K562 treated with DMSO at 1 percent for 4 hours (cell line): Measurements from ENCODE around the gene DDA1. TPM values are rescaled to one million over a fixed set of nuclear protein-coding genes. Genes with fewer than 3 reads are reported as not detected.

ENCODE experiments used
- total RNA-seq: library from RNA; unstranded; fragments of 300-600 nt; gene quantifications from 2 replicates; pipeline ENCODE4 v1.2.3, GENCODE V29; 2022; ENCODE audit not compliant: insufficient read depth

DDA1 gene
- 48.4 and 62.2 TPM in 2 replicates for total RNA-seq

GRCh38 chr19:17309198-17309964 lies at the start of gene DDA1:
TSS of gene DDA1 (plus strand) at chr19:17309563. CDS start at chr19:17309655, 92 bp downstream.

GRCh38 chr19:17264641-17264979 lies 44.8 kb upstream of the DDA1 start, which contains the start of gene USHBP1:
TSS of gene USHBP1 (minus strand) at chr19:17264745. CDS start at chr19:17264299, 446 bp downstream.

GRCh38 chr19:17266975-17267788 lies 42.2 kb upstream of the DDA1 start, which contains the start of gene BABAM1:
TSS of gene BABAM1 (plus strand) at chr19:17267443. CDS start at chr19:17268807, 1,364 bp downstream.

DNA sequence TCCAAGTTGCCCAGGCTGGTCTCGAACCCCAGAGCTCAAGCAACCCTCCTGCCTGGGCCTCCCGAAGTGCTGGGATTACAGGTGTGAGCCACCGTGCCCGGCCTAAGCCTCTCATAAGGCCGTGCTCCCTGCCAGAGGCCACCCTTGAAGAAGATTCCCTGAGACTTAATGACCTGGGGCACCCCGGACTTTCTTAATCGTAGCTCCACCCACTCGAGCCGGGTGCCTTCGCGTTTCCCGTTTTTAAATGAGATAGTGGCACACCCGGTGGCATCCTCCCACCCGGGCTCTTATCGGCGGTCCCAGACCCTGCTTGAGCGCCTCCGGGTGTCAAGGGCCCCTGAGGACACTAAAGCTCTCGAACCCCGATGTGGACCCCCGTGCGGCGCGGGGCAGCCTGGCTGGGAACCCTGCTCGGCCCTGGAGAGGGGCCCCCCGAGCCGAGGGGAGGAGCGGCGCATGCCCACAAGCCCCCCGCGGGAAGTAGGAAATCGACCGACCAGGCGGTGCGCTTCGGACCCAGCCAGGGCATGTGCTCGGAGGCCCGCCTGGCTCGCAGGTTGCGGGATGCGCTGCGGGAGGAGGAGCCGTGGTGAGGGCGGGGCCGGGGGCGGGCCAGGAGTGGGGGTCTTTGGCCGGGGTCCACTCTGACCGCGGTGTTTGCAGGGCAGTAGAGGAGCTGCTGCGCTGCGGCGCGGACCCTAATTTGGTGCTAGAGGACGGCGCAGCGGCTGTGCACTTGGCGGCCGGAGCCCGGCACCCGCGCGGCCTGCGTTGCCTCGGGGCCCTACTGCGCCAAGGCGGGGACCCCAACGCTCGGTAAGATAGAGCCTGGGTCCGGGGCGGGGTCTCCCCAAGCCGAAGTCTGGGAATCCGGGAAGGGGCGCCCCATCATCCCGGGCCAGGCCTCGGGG lies 27.7 kb upstream of the DDA1 start, which contains the start of gene ANKLE1:
Gene ANKLE1 (plus strand): TSS at position 511 of the 914 bp plus-strand sequence. CDS start 20 bp downstream, at position 531.

GRCh38 chr19:17303167-17303939 lies 6.0 kb upstream of the DDA1 start, which contains the start of gene ABHD8:
TSS of gene ABHD8 (minus strand) at chr19:17303425. CDS start at chr19:17301616, 1,809 bp downstream.

DNA sequence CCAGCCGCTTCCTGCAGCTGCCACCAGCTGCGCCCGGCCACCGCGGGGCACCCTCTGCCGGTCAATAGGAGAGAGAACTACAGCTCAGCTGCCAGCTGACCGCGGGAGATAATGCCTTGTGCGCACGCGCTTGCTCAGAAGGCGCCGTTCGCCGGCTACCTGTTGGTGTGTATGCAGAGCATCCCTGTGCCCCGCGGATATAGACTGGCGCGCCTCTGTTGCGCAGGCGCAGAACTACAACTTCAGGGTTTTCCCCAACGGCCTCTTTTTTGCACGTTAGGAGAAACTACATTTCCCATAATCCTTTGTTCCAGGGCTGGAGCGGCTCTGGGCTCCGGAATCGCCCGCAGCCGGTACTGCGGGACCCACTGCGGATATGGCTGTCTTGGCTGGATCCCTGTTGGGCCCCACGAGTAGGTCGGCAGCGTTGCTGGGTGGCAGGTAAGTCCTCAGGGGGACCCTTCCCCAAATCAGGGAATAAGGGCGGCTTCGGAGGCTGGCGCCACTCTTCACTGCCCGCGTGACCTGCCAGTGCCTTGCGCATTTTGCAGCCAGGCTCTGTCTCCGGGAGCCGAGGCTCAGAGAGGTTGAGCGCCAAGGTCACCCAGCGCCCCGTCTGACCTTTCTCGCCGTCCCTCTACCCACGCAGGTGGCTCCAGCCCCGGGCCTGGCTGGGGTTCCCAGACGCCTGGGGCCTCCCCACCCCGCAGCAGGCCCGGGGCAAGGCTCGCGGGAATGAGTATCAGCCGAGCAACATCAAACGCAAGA lies 3.7 kb upstream of the DDA1 start, which contains the start of gene MRPL34:
Gene MRPL34 (plus strand): TSS at position 356 of the 768 bp plus-strand sequence. CDS start 21 bp downstream, at position 377.

DNA sequence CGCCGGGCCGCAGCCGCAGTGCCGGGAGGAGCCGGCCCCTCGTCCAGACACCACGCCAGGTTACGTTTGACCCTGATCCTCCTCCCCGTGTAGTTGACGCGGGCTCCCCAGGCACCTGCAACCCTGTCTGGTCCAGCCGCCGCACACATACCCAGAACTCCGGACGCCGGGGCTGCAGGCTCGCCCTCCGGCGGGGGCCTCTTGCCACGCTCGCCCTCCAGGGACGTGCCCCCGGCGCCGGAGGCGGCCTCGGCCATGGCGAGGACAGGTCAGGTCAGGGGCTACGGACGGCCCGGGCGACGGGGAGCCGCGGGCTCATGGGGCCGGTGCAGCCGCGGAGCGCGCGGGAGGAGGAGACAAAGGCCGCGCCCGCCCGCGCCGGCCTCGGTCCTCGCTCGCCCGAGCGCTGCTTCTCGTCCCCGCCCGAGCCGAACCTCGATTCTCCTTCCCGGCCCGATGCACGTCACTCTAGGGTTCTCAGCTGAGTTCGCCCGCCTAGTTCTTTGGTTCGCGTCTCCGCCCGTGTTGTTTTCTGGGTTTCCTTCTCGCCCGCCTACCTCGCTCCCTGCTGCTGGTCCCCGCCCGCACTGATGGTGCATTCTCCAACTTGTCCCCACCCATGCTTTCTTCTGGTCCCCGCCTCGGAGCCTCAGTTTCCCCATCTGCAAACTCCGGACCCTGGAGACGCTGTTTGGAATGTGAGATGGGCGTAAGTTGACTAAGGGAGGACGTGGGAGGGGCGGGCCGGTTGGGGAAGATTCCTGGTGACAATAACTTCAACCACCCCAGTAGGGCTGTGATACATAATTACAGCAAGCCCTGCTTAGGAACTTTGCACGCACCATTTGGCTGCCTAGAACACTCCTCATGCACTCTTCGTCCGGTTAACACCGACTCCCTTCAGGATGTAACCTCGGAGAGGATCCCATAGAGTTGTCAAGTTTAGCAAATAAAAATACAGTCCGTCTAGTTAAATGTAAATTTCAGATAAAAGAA lies 25.3 kb downstream of the DDA1 start, which contains the start of gene ANO8:
Gene ANO8 (minus strand): TSS at position 442 of the 996 bp plus-strand sequence. CDS start 185 bp downstream, at position 257.

DNA sequence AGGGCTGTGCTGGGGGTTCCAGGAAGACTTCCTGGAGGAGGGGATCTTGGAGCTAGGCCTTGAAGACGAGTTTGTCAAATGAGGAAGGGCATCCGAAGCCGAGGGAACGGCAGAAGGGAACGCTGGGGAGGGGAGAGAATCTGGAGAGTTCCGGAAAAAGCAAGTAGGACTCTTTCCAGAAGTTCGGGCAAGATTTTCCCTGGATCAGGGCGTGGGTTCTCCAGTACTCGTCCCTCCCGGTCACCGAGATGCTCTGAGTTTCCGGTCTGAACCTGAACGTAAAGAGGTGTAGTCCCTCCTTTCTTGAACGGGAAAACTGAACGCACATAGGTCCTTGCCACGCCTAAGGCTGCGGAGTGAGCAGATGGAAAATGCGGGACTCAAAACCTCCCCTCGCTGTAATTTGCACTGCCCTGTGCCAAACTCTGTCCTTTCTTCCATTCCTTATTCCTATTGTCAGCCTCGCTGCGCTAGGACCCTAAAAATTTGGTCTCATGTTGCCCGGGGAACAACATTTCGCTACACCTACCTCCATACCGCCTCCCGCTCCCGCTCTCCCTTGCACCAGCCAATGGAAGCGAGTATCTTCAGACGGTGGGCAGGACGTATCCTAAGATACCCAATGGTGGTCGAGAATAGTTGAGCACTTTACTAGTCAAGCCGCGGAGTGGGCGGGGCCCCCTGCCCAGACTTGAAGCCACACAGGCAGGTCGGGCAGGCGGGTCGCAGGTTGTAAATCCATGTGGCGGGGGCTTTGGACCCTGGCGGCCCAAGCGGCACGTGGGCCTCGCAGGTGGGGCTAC lies 27.7 kb downstream of the DDA1 start, which contains the start of gene GTPBP3:
Gene GTPBP3 (plus strand): TSS at position 682 of the 803 bp plus-strand sequence. CDS start 59 bp downstream, at position 741.

Other genes with a start within 250 kb of the DDA1 start
- 24.9 and 28.3 TPM in 2 replicates for gene HAUS8, start 234.1 kb upstream of the DDA1 start, total RNA-seq
- gene MYO9B, start 233.8 kb upstream of the DDA1 start, total RNA-seq = 69.4 and 79.7 TPM in 2 replicates
- 39.2 and 46.9 TPM in 2 replicates for gene USE1, start 94.2 kb upstream of the DDA1 start, total RNA-seq
- 60.4 and 70.3 TPM in 2 replicates for gene OCEL1, start 83.3 kb upstream of the DDA1 start, total RNA-seq
- gene NR2F6, start 63.6 kb upstream of the DDA1 start, total RNA-seq = 129 and 155 TPM in 2 replicates
- gene USHBP1, start 44.8 kb upstream of the DDA1 start, total RNA-seq = not detected in 2 replicates
- 90.0 and 120 TPM in 2 replicates for gene BABAM1, start 42.1 kb upstream of the DDA1 start, total RNA-seq
- gene ANKLE1, start 27.7 kb upstream of the DDA1 start, total RNA-seq = 2.9 and 4.2 TPM in 2 replicates
- gene ABHD8, start 6.1 kb upstream of the DDA1 start, total RNA-seq = 28.5 and 38.4 TPM in 2 replicates
- 106 and 115 TPM in 2 replicates for gene MRPL34, start 3.7 kb upstream of the DDA1 start, total RNA-seq
- gene ANO8, start 25.3 kb downstream of the DDA1 start, total RNA-seq = 7.5 and 12.0 TPM in 2 replicates
- gene GTPBP3, start 28.0 kb downstream of the DDA1 start, total RNA-seq = 58.9 and 72.2 TPM in 2 replicates
- gene PLVAP, start 67.8 kb downstream of the DDA1 start, total RNA-seq = 1.4 TPM in 1 of 2 replicates, not detected in the other
- 1.3 TPM in 1 of 2 replicates, not detected in the other for gene CCDC194, start 84.6 kb downstream of the DDA1 start, total RNA-seq
- 559 and 568 TPM in 2 replicates for gene BST2, start 96.1 kb downstream of the DDA1 start, total RNA-seq
- gene MVB12A, start 110.5 kb downstream of the DDA1 start, total RNA-seq = 75.4 and 81.5 TPM in 2 replicates
- gene TMEM221, start 139.1 kb downstream of the DDA1 start, total RNA-seq = not detected in 2 replicates
- not detected in 2 replicates for gene NXNL1, start 151.4 kb downstream of the DDA1 start, total RNA-seq
- gene SLC27A1, start 161.0 kb downstream of the DDA1 start, total RNA-seq = 2.2 and 3.1 TPM in 2 replicates
- 171 and 183 TPM in 2 replicates for gene PGLS, start 202.1 kb downstream of the DDA1 start, total RNA-seq
- 81.7 and 93.7 TPM in 2 replicates for gene COLGALT1, start 246.1 kb downstream of the DDA1 start, total RNA-seq